GM12874 (cell line): ENCODE measurements around the gene HS3ST3A1.

Experiments
- CTCF ChIP-seq: IDR thresholded peaks from 2 replicates; pipeline ENCODE4 v1.5.1; 2011; ENCODE audit warnings: low read depth, mild to moderate bottlenecking, control low read depth, low read length, moderate library complexity; ENCODE audit not compliant: insufficient read depth

HS3ST3A1 gene

DNA sequence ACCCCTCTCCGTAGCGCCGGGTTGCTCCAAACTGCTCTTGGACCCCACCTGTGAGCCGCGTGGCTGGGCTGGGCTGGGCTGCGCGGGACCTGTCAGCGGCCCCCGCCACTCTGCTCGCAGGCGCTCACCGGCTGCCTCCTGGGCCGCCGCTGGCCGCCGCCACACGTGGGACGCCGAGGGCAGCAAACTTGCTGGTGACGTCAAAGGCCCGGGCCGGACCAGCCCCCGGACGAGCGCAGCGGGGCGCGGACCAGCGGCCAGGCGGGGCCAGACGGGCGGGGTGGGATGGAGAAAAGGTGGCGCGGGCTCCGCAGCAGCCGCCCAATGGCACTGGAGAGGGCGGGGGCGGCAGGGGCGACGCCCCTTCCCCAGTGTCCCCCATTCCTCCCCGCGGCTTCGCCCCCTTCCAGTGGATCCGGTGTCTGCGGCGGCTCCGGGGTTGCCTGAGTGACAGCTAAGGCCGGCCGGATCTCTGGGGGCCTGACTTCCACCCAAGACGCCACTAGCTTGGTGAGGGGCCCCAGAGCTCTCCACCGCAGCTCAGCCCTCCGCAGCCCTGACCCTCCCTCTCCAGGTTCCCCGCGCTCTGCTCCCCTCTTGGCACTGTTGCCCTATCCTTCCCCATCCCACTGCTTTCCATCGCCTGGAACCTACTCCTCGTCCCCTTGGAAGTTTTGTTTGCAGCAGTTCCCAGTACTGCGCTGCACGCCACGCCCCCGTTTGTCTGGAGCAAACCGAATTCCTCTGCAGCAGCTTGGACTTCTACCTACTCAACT lies at the start of gene HS3ST3A1:
Gene HS3ST3A1, minus strand, starts transcription at position 154 of the 776 bp plus-strand sequence. CDS start 800 bp downstream, outside the sequence.
- TF ChIP-seq CTCF, result no peak

DNA sequence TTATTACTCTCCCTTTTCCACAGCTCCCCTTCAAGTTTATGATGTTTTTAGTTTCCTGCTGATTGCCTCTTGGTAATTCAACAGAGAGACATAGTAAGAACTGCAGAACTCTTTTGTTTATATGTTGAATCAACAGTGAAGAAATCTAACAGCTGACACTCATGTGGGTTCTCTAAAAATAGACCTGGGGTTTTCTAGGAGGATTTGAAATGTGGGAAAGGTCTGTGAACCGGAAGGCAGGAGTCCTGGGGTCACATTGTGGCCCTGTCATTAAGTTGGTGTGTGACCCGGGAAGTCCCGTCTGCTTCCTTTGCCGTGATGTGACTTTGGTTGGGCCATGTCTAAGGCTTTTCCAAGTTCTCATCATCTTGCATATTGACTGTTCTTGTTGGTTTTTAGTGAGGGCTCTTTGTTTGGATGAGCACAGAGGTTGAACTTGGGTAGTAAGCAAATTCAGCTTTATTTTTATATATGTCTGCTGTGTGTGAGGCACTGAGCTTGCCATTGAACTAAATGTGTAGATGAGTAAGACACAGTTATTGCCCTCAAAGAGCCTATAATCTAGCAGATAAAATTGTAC lies 48.5 kb upstream of the HS3ST3A1 start:
- TF ChIP-seq CTCF, result no peak

DNA sequence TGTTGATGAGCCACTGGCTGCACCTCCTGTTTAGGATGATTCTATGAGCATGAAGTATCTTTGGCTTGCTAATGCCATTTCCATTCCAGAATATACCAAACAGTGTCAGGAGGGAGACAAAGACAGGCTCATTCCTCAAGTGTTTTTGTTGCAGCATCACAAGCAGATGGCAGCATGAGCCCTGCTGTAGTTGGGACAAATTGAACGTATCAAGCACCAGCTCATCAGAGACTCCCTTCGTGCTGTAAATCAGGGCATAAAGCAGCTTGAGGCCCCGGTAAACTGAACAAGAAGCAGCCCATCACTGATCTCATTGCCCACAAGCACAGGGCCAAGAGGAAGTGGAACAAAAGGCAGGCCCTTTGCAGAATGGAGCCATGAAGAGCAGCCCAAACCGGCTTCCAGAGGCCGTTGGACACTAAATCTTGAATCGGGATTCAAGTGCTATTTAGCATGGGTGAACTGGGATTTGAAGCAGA lies 45.9 kb upstream of the HS3ST3A1 start:
- no peak for TF ChIP-seq CTCF

- TF ChIP-seq CTCF, result no peak
Observed at GRCh38 chr17:13646969-13647542, 45.3 kb upstream of the HS3ST3A1 start.

- TF ChIP-seq CTCF, result no peak
Observed at GRCh38 chr17:13646411-13646810, 44.7 kb upstream of the HS3ST3A1 start.

DNA sequence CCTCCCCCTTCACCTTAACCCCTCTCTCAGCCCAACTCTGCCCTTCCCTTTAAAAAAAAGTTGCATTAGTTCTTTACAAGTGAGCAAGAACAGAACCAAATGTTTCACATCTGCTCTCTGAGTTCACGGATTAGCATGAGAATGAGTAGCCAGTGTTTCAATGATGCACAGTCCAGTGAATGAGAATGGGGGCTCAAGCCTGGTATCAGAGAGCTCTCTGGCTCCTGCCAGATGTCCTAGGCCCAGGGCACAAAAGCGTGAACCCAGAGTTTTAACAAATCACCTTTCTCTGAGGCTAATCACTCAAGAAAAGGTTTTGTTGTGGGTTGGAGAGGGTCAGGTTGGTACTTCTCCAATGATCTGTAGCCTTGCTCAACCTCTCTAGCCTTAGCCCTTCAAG lies 41.5 kb upstream of the HS3ST3A1 start:
- TF ChIP-seq CTCF, result no peak

DNA sequence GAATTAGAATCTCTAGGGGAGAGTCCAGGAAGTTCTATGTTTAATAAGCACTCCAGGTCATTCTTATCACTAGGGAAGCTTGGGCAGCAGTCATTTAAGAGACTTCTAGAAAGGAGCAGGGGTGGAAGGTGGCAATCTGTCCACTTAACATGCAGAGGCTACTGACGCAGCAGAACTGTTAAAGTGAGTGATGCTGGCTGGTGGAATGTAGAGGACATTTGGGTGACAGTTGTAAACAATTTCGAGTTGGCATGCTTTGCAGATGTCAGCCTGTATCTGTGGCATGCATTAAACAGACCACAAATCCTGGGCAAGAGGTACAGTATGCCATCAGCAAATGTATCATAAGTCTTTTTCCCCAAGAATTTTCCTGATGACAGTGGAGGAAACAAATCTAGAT lies 40.5 kb upstream of the HS3ST3A1 start:
- no peak for TF ChIP-seq CTCF
